ENCODE results near the gene SLC39A11.

SLC39A11 gene

DNA sequence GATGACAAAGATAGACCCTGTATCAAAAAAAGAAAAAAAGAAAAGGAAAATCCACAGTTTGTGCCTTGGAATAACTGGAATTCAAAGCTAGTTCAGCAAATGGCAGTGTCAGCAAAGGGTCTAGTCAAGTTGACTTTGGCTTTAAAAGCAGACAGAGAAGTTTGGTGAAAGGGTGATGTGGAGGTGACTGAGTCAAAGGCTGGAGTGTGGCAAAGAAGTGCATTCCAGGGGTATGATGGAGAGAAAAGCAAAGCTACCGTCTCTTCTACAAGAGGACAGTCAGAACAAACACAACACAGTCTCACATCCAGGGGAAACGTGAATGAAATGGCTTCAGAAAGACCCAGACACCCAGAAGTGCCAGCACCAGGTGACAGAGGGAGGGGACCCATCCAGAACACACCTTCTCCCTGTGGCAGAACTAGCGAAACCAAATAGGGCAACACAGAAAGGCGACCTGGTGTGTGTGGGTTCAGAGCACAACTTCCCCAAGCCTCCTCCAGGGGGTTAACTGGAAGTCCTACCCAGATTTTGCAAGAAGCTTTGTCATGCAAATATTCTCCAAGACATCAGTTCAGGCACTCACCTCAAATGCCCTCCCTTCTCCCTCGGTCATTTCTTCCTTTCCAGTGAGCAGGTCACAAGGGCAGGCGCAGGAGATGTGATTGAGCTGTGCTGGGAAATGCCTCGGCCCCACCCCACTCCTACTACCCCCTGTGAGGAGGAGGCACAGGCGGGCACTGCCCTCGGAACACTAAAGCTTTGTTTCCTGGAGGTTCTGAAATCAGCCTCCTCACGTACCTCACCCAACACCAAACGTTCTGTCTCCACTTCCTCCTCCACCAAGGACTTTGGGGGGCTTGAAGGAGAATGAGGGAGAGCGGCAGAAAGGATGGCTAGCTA lies 489.7 kb downstream of the SLC39A11 start:
- peak overlapping the region; percentile 31 for H3K4me3 ChIP-seq (ENCODE audit: low read depth, low read length)
- in situ Hi-C loops (cut with HindIII; ENCODE audit: low pct_ligation_motif_present, low sequenced_read_pairs) = no loop called here
- H3K36me3 ChIP-seq (replicated peaks) = no peaks in the 10 kb centered on the region
- TF ChIP-seq, protein P1, sequence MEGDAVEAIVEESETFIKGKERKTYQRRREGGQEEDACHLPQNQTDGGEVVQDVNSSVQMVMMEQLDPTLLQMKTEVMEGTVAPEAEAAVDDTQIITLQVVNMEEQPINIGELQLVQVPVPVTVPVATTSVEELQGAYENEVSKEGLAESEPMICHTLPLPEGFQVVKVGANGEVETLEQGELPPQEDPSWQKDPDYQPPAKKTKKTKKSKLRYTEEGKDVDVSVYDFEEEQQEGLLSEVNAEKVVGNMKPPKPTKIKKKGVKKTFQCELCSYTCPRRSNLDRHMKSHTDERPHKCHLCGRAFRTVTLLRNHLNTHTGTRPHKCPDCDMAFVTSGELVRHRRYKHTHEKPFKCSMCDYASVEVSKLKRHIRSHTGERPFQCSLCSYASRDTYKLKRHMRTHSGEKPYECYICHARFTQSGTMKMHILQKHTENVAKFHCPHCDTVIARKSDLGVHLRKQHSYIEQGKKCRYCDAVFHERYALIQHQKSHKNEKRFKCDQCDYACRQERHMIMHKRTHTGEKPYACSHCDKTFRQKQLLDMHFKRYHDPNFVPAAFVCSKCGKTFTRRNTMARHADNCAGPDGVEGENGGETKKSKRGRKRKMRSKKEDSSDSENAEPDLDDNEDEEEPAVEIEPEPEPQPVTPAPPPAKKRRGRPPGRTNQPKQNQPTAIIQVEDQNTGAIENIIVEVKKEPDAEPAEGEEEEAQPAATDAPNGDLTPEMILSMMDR (IDR thresholded peaks at IDR 0.05; ENCODE audit: low read depth, low read length, missing control alignments) = peak; percentile 72
- H3K27me3 ChIP-seq (replicated peaks) = no peaks in the 10 kb centered on the region
- DNase-seq = peak; percentile 93
- peak overlapping the region; percentile 100 for H3K27ac ChIP-seq

DNA sequence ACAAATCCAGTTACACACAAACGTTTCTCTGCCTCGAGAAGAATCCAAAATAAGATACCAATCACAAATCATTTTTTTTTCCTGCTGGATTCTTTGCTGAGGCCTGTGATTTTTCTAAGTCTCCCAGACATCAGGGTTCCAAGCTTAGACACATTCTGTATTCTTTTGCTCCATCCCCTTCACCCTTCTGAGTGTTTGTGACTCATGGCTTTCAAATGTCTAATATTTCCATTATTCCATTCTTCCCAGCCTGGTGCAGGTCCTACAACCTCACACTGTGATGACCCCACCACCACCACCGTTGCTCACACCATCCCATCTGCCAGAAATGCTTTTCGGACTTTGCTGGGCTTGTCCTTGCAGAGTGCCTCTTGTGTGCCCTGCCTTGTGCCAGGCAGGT lies 491.6 kb downstream of the SLC39A11 start:
- TF ChIP-seq, protein P1 (IDR thresholded peaks at IDR 0.05; ENCODE audit: low read depth, low read length, missing control alignments) = no peak
- Histone ChIP-seq H3K36me3 (replicated peaks) (no peaks in the 10 kb centered on the region), H3K4me3 (ENCODE audit: low read depth, low read length) (no peak overlapping the region), H3K27me3 (replicated peaks) (no peaks in the 10 kb centered on the region), H3K27ac (peak overlapping the region; percentile 100)
- peak; percentile 88 for DNase-seq
- in situ Hi-C loops (cut with HindIII; ENCODE audit: low pct_ligation_motif_present, low sequenced_read_pairs) = no loop called here

DNA sequence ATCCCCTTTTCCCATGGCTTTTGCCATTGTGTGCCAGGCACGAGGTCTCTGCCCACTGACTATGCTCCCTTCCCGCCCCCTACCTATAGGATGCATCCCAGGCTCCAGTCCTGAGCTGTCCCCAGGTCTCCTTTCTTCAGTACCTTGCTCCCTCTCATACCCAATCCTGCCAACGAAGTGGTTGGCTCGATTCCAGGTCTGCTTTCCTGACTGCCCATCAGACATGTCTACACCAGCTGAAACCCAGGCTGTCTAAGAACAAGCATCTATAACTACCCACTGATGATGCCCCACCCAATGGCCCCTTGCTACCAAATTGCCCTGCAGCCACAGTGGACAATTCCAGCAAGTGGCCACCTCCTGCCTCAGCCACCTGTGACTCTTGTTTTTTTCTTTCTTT lies 492.6 kb downstream of the SLC39A11 start:
- TF ChIP-seq, protein P1 (IDR thresholded peaks at IDR 0.05; ENCODE audit: low read depth, low read length, missing control alignments) = no peak
- in situ Hi-C loops (cut with HindIII; ENCODE audit: low pct_ligation_motif_present, low sequenced_read_pairs) = no loop called here
- Histone ChIP-seq H3K27me3 (replicated peaks) (no peaks in the 10 kb centered on the region), H3K27ac (peak overlapping the region; percentile 100), H3K4me3 (ENCODE audit: low read depth, low read length) (no peak overlapping the region), H3K36me3 (replicated peaks) (no peaks in the 10 kb centered on the region)
- DNase-seq = no peak

DNA sequence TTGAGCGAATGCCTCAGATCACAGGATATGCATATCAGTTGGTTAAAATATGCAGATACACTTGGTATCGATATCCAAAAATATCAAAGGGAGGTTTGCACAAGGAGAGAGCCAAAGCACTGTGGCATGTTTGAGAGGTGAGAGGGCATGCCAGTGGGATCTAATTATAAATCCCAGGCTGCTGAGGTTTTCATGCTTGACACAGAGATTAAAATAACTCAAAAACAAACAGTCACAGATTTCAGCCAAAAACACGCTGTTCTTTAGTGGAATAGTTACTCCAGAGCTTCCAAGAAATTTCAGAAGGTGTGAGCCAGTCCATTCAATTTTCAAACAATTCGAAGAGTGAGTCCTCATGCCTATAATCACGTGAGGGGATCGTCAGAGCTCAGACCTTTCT lies 493.8 kb downstream of the SLC39A11 start:
- H3K4me3 ChIP-seq (ENCODE audit: low read depth, low read length) = no peak overlapping the region
- in situ Hi-C loops (cut with HindIII; ENCODE audit: low pct_ligation_motif_present, low sequenced_read_pairs) = no loop called here
- H3K27me3 ChIP-seq (replicated peaks) = no peaks in the 10 kb centered on the region
- no peak for DNase-seq
- no peaks in the 10 kb centered on the region for H3K36me3 ChIP-seq (replicated peaks)
- TF ChIP-seq, protein P1 (IDR thresholded peaks at IDR 0.05; ENCODE audit: low read depth, low read length, missing control alignments) = no peak
- H3K27ac ChIP-seq = no peak overlapping the region

DNA sequence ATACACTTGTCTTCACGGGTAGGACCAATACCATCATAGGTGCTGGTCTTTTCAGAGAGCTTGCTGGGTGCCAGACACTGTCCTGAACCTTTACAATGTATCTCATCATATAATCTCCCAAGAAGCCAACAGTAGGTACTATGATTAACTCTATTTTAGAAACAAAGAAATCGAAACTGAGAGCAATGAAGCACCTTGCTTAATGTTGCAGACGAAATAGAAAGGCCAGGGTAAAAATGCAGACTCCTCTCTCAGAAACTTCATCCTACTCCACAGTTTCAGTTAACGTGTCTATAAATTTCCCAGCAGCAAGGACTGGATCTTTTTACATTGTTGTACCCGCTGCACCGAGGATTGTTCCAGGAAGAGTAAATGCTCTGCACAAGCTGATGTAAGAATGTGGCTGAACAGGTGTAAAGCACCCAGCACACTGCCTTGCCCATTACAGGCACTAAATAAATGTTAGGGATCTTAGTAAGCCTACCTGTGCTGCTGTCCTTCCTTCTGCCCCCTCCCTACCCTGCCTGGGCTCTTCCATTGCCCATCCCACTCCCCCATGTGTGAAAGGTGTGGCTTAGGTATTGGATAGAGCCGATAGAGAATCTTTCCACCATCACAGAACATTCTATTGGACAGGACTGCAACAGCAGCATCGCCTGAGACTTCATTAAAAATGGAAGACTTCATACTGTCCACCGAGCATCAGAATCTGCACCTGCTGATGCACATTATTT lies 495.0 kb downstream of the SLC39A11 start:
- Histone ChIP-seq H3K4me3 (ENCODE audit: low read depth, low read length) (no peak overlapping the region), H3K27me3 (replicated peaks) (no peaks in the 10 kb centered on the region), H3K36me3 (replicated peaks) (no peaks in the 10 kb centered on the region), H3K27ac (no peak overlapping the region)
- TF ChIP-seq, protein P1 (IDR thresholded peaks at IDR 0.05; ENCODE audit: low read depth, low read length, missing control alignments) = no peak
- in situ Hi-C loops (cut with HindIII; ENCODE audit: low pct_ligation_motif_present, low sequenced_read_pairs) = no loop called here
- DNase-seq = no peak
